ENCODE data around the gene PCYT2. TPM values are rescaled to one million over a fixed set of nuclear protein-coding genes. Genes with fewer than 3 reads are reported as not detected.

Gene PCYT2
- total and polyA plus RNA-seq, 9 donors: 9.0 to 12.6 (median 10.9) TPM

DNA sequence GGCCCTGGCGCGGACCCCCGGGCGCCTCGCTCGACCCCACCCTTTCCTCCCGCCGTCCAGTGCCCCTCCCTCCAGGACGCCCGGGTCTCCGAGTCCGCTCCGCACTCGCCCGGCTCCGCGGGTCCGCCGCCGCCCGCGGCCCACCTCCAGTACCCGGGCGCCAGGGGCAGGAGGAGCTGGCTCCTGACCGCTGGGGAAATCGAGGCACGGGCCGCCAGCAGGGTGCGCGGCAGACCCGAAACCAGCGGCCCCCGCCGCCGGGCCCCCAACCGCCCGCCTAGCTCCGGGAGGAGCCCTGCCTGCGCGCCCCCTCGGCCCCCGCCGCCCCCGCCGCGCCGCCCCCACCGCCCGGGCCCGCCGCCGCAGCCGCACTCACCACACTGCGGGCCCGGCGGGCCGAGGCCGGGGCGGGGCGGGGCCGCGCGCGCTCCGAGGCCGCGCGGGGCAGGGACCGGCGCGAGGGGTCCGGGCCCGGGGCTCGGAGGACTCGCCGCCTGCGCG lies 16.0 kb upstream of the PCYT2 start:
- Histone ChIP-seq H3K27ac (ENCODE audit: low read length) (peak overlapping the region; percentile 42), H3K4me1 (ENCODE audit: control insufficient read depth, insufficient read depth, low read length) (peaks cover 74% of the 10 kb centered on the region)

GRCh38 chr17:81926451-81927151 lies 15.4 kb upstream of the PCYT2 start:
- Histone ChIP-seq H3K4me3 (ENCODE audit: low read length) (peak overlapping the region; percentile 76), H3K9me3 (replicated peaks; ENCODE audit: control insufficient read depth, low read depth, low read length) (no peaks in the 10 kb centered on the region), H3K27me3 (ENCODE audit: control insufficient read depth, insufficient read depth, low read length) (peaks cover 14% of the 10 kb centered on the region), H3K27ac (ENCODE audit: low read length) (peak overlapping the region; percentile 94), H3K36me3 (ENCODE audit: control insufficient read depth, insufficient read depth, low read length) (peaks cover 10% of the 10 kb centered on the region), H3K4me1 (ENCODE audit: control insufficient read depth, insufficient read depth, low read length) (peaks cover 71% of the 10 kb centered on the region)
- 0% methylated on average over 46 of the region's 46 CpGs for WGBS (ENCODE audit: insufficient coverage)
- peak; percentile 88 for DNase-seq

More for the DNA sequence above, 16.0 kb upstream of the PCYT2 start:
- Histone ChIP-seq H3K9me3 (replicated peaks; ENCODE audit: control insufficient read depth, low read depth, low read length) (no peaks in the 10 kb centered on the region), H3K4me3 (ENCODE audit: low read length) (peak overlapping the region; percentile 76), H3K27me3 (ENCODE audit: control insufficient read depth, insufficient read depth, low read length) (peaks cover 14% of the 10 kb centered on the region), H3K36me3 (ENCODE audit: control insufficient read depth, insufficient read depth, low read length) (peaks cover 6% of the 10 kb centered on the region)
- under 1% methylated on average over 63 of the region's 78 CpGs for WGBS (ENCODE audit: insufficient coverage)
- DNase-seq: peak; percentile 53

DNA sequence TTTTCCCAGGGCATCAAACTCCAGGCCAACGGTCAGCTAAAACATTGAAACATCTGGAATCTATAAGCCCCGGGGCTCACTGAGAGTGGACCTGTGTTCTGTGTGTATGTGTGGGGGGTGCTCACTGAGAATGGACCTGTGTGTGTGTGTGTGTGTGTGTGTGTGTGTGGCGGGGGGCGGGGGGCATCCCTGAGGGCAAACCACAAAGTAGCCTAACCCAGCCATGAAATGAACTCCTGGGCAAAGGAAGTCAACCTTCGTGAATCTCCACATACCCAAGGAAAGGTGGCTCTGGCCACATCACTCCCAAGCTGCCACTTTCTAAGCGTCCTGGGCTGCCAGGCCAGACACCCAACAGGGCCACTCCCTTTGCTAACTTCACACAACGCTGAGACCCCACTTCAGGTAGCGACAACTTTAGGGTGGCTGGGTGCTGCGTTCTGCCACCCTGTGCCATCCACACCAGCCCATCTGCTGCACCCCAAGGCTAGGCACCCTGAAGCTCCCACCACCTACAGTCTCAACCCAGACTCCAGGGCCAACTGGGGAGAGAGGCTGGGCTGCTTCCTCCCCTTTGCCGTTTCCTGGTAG lies 14.8 kb upstream of the PCYT2 start:
- peaks cover 14% of the 10 kb centered on the region for H3K27me3 ChIP-seq (ENCODE audit: control insufficient read depth, insufficient read depth, low read length)
- H3K27ac ChIP-seq (ENCODE audit: low read length): peak overlapping the region; percentile 94
- H3K4me1 ChIP-seq (ENCODE audit: control insufficient read depth, insufficient read depth, low read length): peaks cover 65% of the 10 kb centered on the region
- peak overlapping the region; percentile 76 for H3K4me3 ChIP-seq (ENCODE audit: low read length)
- no peaks in the 10 kb centered on the region for H3K9me3 ChIP-seq (replicated peaks; ENCODE audit: control insufficient read depth, low read depth, low read length)
- no peak for DNase-seq
- whole genome bisulfite sequencing (ENCODE audit: insufficient coverage): 55% methylated on average over 7 of the region's 10 CpGs
- peaks cover 14% of the 10 kb centered on the region for H3K36me3 ChIP-seq (ENCODE audit: control insufficient read depth, insufficient read depth, low read length)

DNA sequence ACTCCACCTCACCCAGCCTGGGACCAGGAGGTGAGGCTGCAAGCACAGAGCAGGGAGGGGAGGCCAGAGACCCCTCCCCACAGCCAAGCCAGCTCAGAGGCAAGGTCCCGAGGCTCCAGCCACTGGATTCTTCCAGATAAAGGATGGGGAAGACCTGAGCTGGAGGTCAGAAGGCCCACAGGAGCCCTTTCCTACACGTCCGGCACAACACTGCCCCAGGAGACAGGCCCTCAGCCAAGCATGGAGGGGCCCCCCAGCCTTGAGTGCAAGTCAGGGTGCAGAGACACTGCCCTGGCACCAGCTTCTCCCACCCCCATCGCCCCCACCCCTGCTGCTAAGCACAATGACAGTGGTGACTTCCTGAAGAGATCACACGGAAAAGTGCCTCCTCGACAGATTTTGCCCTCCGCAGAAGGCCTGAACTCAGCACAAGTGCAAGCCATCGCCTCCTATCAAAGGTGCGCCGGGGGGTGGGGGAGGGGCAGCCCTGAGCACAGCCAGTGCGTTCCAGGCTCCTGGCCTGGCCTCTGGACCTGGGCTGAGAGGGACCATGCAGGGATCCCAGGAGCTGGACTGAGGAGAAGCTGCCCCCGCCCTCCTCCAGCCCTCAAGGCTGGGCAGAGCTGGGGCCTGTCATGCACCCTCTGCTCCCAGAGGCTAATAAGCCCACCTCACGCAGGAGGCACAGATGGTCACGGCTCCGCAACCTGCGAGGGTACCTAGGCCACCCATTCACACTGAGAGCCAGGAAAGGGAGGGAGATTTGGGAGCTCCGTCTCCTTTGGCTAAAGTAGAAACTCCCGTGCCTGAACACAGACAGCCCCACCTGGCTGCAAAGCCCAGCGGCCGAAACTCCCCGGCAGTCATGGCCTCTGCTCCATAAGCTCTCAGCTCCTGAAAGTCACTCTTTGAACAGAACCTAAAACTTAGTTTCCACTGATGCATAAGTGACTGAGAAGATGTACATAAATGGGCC lies 13.6 kb upstream of the PCYT2 start:
- no peak overlapping the region for H3K27ac ChIP-seq (ENCODE audit: low read length)
- peaks cover 54% of the 10 kb centered on the region for H3K4me1 ChIP-seq (ENCODE audit: control insufficient read depth, insufficient read depth, low read length)
- WGBS (ENCODE audit: insufficient coverage): 46% methylated on average over 12 of the region's 21 CpGs

GRCh38 chr17:81923302-81924260 lies 12.4 kb upstream of the PCYT2 start:
- Histone ChIP-seq H3K36me3 (ENCODE audit: control insufficient read depth, insufficient read depth, low read length) (peaks cover 36% of the 10 kb centered on the region), H3K9me3 (replicated peaks; ENCODE audit: control insufficient read depth, low read depth, low read length) (no peaks in the 10 kb centered on the region), H3K4me1 (ENCODE audit: control insufficient read depth, insufficient read depth, low read length) (peaks cover 46% of the 10 kb centered on the region), H3K4me3 (ENCODE audit: low read length) (peak overlapping the region; percentile 19), H3K27ac (ENCODE audit: low read length) (peak overlapping the region; percentile 69), H3K27me3 (ENCODE audit: control insufficient read depth, insufficient read depth, low read length) (peaks cover 5% of the 10 kb centered on the region)
- DNase-seq: peak; percentile 81
- WGBS (ENCODE audit: insufficient coverage): 14% methylated on average over 24 of the region's 32 CpGs

More for the DNA sequence above, 13.6 kb upstream of the PCYT2 start:
- H3K4me3 ChIP-seq (ENCODE audit: low read length): no peak overlapping the region
- no peaks in the 10 kb centered on the region for H3K9me3 ChIP-seq (replicated peaks; ENCODE audit: control insufficient read depth, low read depth, low read length)
- no peak for DNase-seq
- H3K36me3 ChIP-seq (ENCODE audit: control insufficient read depth, insufficient read depth, low read length): peaks cover 25% of the 10 kb centered on the region
- H3K27me3 ChIP-seq (ENCODE audit: control insufficient read depth, insufficient read depth, low read length): peaks cover 14% of the 10 kb centered on the region

DNA sequence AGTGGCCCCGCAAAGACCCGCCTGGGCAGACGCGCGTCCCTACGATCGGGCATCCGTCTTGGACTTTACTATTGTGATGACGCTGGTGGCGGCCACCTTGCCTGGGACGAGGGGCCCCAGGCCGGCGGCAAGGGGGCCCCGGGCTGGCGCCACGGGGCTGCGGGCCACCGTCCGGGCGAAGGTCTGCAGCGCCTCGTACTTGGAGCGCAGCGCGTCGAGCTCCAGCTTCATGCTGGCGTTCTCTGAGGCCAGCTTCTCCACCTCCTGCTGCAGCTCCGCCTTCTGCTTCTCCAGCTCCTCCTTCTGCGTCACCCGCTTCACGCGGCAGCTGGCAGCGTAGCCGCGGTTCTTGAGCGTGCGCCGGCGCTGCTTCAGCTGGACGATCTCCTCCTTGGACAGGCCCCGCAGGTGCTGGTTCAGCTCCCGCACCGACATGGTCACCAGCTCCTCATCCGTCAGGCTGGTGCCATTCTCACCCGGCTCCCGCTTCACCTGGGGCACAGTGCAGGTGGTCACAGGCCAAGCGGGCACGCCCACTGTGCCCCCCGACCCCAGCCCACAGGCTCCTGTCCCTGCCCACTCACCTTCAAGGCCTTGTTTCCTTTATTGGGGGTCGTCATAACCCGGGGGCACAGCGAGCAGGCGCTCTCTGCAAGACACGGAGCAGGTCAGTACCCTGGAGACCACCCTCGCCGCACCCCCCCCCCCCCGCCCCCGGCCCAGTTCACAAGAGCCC lies 11.5 kb upstream of the PCYT2 start:
- no peak for DNase-seq
- Histone ChIP-seq H3K9me3 (replicated peaks; ENCODE audit: control insufficient read depth, low read depth, low read length) (no peaks in the 10 kb centered on the region), H3K4me1 (ENCODE audit: control insufficient read depth, insufficient read depth, low read length) (peaks cover 44% of the 10 kb centered on the region), H3K4me3 (ENCODE audit: low read length) (peak overlapping the region; percentile 19), H3K36me3 (ENCODE audit: control insufficient read depth, insufficient read depth, low read length) (peaks cover 36% of the 10 kb centered on the region), H3K27ac (ENCODE audit: low read length) (peak overlapping the region; percentile 69), H3K27me3 (ENCODE audit: control insufficient read depth, insufficient read depth, low read length) (no peaks in the 10 kb centered on the region)
- 90% methylated on average over 49 of the region's 58 CpGs for WGBS (ENCODE audit: insufficient coverage)

DNA sequence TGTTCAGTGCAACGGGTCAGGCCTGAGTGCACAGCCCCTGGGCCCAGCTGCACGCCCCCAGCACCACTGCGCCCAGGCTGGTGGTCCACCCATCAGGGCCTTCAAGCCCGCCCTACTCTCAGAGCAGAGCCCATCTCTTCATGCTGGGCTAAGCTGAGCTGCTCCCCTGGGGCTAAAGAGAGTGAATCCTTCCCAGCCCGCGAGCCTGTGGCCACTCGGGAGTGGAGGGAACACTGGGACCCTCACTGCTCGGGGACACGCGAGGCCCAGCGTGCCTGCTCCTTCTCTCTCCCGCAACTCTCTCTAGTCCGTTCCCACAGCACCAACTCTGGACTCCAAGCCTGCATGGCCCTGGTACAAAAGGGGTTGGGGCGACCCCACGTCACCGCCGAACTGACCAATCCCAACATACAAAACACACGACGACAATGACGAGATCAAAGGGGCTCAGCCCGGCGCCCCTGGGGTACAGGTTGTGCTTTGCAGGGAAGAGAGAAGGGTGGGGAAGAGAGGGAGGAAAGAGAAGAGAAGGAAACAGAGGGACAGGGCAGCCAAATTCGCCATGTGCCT lies 10.9 kb upstream of the PCYT2 start:
- H3K27ac ChIP-seq (ENCODE audit: low read length): no peak overlapping the region
- DNase-seq: no peak
- 93% methylated on average over 16 of the region's 23 CpGs for WGBS (ENCODE audit: insufficient coverage)
- no peaks in the 10 kb centered on the region for H3K27me3 ChIP-seq (ENCODE audit: control insufficient read depth, insufficient read depth, low read length)
- H3K9me3 ChIP-seq (replicated peaks; ENCODE audit: control insufficient read depth, low read depth, low read length): no peaks in the 10 kb centered on the region
- H3K36me3 ChIP-seq (ENCODE audit: control insufficient read depth, insufficient read depth, low read length): peaks cover 36% of the 10 kb centered on the region
- peaks cover 49% of the 10 kb centered on the region for H3K4me1 ChIP-seq (ENCODE audit: control insufficient read depth, insufficient read depth, low read length)
- no peak overlapping the region for H3K4me3 ChIP-seq (ENCODE audit: low read length)

DNA sequence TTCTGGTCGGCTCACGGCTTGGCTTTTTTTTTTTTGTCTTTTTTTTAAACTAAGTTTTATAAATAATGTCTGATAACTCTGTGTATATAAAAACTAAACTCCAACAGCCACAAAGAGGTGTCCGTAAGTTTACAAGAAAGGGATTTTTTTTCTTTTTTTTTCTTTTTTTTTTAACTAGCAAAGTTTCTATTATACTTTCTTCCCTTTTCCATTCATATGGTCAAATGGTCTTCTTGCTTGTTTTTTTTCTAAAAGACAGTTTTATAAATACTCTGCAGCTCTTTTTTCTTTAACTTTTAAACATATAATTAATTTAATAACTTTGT lies 10.3 kb upstream of the PCYT2 start:
- no peaks in the 10 kb centered on the region for H3K27me3 ChIP-seq (ENCODE audit: control insufficient read depth, insufficient read depth, low read length)
- H3K4me1 ChIP-seq (ENCODE audit: control insufficient read depth, insufficient read depth, low read length): peaks cover 53% of the 10 kb centered on the region
- no peak for DNase-seq
- H3K4me3 ChIP-seq (ENCODE audit: low read length): no peak overlapping the region
- H3K36me3 ChIP-seq (ENCODE audit: control insufficient read depth, insufficient read depth, low read length): peaks cover 41% of the 10 kb centered on the region
- H3K9me3 ChIP-seq (replicated peaks; ENCODE audit: control insufficient read depth, low read depth, low read length): no peaks in the 10 kb centered on the region
- H3K27ac ChIP-seq (ENCODE audit: low read length): no peak overlapping the region
- WGBS (ENCODE audit: insufficient coverage): no CpG with 5 or more reads among the region's 3 CpGs
